ENCODE data around the gene CTAG1B.
"Not testable (repeated sequence)": the region's sequence is repeated elsewhere in the genome, so short reads cannot be mapped to it uniquely, and the experiment has no call there.

The CTAG1B gene

DNA sequence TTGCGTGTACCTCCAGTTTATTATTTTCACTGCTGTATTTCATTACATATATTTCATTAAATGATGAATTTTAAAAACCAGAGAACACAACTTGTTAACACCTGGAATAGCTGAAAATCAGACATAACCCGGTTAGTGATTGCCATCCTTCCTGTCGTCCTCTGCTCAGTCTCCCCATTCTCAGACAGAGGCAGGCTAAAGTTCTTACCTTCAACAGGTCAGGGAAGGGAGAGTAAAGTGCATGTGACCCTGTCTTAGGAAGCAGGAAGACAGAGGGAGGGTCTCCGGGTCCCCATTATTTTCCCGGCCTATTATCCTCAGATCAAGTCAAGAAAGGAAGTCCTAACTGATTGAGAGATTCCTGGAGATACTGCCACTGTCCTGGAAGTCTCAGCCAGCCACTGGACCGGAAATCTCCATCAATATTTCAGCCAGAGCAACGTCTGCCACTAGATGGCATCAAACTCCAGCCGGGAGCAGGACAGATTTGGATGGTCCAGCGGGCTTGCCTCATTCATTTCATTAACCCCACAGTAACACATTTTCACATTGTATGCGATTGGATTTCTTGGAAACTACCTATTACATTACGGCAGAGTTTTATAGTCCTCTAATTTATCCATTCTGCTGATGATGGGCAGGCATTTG lies 1.8 kb upstream of the CTAG1B start:
- DNase-seq, result not testable (repeated sequence)

DNA sequence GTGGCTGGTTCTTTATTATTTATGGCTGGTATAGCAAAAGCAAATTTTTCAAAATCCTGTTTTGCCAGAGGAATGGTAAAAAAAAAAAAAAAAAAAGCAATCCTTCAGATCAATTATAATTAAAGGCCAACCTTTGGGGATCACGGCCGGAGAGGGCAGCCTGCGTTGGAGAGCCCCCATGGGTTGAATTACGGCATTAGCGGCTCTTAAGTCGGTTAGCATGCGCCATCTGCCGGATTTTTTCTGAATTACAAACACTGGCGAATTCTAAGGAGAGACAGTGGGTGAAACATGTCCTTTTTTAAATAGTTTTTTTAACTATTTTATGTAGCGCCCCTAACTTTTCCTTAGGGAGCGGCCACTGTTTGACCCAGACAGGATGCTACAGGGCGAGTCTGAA lies 5.5 kb downstream of the CTAG1B start:
- not testable (repeated sequence) for DNase-seq

DNA sequence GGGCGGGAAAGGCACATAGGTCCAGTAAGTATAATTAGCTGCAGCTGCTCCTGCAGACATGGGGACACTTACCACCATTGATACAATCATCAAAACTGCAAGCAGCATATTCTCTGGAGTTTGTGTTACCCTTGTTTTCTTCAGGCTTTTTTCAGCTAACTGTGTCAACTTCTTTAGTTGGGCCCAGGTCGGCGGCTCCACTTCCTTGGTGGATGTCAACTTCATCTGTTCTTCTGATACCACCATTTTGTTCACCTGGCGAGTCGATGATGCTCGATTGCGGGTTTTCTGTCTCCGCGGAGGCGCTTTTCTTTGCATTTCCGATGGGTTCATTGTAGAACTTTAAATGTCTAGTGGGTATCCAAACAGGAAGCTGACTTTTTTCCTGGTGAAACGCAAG lies 7.9 kb downstream of the CTAG1B start:
- DNase-seq, result not testable (repeated sequence)

DNA sequence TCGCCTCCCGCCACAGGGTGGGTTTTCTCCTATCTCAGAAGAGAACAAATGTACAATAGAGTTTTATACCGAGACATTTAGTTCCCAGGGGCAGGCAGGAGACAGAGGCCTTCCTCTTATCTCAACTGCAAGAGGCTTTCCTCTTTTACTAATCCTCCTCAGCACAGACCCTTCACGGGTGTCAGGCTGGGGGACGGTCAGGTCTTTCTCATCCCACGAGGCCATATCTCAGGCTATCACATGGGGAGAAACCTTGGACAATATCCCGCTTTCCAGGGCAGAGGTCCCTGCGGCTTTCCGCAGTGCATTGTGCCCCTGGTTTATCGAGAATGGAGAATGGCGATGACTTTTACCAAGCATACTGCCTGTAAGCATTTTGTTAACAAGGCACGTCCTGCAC lies 10.3 kb downstream of the CTAG1B start:
- not testable (repeated sequence) for DNase-seq

DNA sequence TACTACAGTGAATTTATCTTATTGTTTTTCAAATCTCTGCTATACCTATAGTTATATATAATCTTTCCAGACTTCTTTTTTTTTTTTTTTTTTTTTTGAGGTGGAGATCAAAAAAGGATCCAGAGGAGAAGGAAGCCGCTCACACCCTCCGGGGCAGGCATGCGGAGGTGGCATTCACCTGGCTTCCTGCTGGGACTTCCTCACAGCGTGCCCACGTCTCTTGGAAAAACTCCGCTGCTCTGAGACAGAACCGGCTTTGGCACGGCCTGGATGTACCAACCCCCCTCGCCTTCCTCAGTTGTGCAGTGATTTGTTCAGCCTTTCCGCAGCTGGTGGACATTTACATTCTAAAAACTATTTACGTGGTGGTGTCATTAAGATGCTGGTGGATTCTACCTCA lies 11.1 kb downstream of the CTAG1B start:
- not testable (repeated sequence) for DNase-seq

DNA sequence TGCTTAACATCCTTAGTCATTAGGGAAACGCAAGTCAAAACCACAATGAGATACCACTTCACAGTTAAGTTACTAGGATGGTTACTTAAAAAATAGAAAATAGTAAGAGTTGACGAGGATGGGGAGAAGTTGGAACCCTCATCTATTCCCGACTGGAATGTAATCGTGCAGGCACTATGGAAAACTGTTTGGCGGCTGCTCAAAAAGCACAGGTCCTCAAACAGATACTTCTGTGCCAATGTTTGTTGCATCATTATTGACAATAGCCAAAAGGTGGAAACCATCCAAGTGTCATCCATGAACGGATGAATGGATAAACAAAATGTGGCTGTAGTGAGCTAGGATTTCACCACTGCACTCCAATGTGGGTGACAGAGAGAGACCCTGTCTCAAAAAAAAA lies 11.7 kb downstream of the CTAG1B start:
- DNase-seq, result peak; percentile 14

DNA sequence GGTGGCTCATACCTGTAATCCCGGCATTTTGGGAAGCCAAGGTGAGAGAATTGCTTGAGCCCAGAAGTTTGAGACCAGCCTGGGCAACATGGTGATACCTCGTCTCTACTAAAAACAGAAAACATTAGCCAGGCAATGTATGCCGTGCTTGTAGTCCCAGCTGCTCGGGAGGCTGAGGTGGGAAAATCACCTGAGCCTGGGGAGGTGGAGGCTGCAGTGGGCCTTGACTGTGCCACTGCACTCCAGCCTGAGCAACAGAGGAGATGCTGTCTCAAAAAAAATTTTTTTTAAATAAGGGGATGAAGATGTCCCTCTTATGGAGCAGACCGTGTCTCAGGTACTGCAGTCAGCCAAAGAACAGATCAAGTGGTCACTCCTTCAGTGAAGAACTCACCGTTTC lies 13.5 kb downstream of the CTAG1B start:
- DNase-seq, result no peak

DNA sequence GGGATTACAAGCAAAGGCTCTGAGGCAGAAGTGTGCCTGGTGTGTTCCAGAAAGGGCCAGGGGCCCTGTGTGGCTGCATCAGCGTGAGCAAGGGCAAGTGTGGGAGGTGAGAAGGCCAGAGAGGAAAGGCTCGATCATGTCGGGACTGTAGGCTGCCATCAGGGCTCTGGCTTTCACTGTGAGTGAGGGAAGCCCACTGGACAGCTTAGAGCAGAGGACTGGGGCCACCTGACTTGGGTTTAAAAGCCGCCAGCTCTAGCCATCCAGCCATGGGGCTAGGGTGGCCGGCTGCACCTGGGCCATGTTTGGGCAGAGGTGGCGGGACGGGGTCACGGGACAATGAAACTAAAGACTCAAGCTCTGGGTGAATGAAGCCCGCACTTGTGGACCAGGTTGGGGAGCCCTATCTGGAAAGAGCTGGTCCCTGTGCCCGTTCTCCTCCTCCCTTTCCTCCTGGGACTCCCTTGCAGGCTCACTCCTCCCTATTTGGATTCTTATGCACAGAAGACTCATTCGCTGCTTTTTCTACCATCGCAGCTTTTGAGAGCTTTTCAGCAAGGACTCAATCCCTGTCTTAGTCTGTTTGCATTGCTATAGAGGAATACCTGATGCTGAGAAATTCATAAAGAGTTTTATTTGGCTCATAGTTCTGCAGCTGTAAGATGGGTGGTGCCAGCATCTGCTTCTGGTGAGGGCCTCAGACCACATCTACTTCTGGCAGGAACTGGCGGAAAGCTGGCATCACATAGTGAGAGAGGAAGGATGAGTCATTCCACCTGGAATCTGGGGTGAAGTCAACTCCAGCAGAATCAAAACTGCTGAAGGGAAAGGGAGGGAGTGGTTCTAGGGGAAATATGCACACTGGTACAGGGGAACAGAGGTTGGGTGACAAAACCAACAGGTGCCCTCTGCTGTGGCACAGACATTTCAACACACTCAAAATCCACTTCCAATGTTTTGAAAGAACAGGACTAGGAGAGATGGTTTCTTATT lies 15.3 kb downstream of the CTAG1B start:
- no peak for DNase-seq

DNA sequence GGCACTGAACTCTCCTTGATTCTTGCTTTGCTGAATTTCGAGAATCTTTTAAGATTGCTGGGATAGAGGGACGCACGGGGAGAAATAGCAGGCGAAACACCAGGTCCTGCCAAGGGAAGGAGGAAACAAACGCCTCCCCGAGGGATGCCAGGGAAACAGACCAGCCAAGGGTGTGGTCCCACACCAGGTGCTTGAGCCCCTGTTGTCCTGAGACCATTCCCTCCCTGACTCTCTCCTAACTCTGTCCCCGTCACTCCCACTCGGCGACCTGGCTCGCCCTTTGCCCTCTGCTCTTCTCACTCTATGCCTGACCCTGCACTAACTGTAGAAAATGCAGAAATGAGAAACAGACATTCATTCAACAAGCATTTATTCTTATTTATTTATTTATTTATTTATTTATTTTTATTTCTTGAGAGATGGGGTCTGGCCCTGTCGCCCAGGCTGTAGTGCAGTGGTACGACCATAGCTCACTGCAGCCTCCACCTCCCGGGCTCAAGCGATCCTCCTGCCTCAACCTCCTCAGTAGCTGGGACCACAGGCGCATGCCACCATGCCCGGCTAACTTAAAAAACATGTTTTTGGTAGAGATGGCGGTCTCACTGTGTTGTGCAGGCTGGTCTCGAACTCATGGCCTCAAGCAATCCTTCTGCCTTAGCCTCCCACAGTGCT lies 16.2 kb downstream of the CTAG1B start:
- no peak for DNase-seq

DNA sequence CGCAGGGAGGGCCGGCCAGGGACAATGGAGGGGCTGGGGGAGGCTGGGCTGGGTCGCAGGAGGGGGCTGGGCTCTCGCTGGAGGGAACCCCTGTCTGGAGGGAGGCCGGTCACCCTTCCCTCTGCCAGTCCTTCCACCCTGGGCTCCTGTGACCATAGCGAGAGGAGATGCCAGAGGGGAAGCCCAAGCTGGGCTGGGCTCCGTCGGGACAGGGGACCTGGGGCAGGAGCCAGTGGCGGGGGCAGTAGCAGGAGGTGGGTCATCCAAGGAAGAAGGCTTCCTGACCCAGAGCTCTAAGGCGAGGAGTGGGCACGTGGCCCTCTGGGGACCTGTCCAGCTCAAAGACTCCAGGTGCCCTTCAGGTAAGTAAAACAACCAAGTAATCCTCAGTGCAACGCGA lies 16.9 kb downstream of the CTAG1B start:
- DNase-seq, result no peak

DNA sequence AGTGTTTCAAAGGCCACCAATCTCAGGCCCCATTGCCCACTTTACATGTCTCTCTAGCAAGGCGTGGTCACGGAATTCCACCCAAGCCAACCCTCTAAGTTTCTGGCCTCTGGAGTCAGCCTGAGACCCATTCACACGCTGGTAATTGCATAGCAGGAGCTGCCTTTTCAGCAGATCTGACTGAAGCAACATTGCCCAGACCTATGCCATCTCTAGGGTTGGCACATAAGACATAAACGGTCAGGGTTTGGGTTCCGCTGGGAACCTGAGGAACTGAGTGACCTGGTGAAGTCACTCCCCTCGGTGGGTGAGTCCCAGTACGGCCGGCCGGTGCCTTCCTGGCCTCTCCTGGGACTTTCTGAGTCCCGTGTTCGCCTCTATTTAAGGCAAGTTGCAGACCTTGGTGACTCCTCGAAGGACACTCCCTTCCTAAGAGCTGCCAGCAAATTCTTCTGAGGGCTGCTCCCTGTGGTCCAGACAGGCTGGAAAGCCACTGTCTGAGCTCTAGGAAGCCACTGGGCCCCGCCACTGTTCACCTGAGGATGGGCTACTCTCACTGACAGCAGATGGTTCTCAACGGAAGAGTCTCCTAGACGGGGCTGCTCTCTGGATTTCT lies 18.2 kb downstream of the CTAG1B start:
- no peak for DNase-seq

DNA sequence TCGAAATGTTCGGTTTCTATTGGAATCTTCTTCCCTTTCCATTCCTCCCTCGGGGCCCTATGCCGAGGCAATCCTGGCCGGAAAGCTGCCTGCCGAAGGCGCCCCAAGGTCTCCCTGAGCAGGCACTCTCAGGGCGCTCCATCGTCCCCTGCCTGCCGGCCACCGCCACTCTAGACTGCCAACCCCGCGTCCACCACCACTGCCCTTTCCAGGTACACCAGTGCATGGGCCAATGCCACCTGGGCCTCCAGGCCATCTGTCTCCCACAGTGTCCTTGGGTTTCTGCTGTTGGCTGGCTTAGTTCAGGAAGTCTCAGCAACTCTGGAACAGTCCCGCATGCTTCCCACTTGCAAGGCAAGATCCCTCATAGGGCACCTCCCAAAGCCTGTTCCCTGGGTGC lies 19.6 kb downstream of the CTAG1B start:
- no peak for DNase-seq

DNA sequence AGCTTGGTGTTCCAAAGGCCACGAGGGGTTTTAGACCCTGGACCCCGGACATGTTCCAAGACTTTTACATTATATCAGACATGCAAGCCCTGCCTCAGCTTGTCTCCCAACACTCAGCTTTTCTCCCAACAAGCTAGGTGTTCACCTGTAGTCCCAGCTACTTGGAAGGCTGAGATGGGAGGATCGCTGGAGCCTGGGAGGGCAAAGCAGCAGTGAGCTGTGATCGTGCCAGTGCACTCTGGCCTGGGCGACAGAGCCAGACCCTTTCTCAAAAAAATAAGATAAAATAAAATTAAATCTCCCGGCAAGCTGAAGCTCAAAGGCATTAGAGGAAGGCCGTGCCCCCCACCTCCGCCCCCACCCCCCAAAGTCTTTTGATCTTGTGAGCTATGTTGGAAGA lies 20.4 kb downstream of the CTAG1B start:
- no peak for DNase-seq

DNA sequence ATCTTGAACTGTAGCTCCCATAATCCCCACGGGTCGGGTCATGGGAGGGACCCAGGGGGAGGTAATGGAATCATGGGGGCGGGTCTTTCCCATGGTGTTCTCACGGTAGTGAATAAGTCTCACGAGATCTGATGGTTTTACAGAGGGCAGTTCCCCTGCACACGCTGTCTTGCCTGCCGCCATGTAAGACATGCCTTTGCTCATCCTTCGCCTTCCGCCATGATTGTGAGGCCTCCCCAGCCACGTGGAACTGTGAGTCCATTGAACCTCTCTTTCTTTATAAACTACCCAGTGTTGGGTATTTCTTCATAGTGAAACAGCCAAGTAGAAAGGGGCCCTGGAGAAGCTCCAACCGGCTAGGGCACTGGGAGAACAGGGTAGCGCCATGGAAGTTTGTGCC lies 21.9 kb downstream of the CTAG1B start:
- no peak for DNase-seq

DNA sequence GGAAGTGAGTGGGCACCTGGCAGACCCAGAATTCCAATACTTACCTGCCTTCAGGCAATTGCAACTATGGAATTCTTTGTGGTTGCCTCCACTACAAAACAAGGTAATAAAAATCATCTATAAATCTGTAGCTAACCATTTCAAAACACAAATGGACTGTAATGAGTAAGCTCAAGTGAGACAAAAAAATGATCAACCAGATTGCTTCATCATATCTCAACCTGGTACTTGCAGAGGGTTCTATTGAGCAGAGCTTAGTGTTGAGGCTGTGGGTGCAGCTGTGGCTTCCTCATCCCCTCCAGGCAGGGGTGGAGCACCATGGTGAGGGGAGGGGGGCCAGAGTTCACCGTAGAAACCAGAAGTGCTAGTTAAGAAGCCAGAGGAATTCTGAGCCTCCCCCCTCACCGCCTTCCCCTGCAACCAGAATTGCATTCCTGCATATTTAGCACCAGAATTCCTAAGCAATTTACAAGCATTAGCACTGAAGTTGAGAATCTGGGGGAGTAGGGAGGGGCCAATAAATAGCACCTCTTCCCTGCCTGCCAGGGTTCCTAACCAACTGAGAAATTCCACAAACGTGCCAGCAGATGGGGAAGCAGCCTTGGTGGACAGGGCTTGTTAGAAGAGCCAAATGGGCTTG lies 22.7 kb downstream of the CTAG1B start:
- no peak for DNase-seq

DNA sequence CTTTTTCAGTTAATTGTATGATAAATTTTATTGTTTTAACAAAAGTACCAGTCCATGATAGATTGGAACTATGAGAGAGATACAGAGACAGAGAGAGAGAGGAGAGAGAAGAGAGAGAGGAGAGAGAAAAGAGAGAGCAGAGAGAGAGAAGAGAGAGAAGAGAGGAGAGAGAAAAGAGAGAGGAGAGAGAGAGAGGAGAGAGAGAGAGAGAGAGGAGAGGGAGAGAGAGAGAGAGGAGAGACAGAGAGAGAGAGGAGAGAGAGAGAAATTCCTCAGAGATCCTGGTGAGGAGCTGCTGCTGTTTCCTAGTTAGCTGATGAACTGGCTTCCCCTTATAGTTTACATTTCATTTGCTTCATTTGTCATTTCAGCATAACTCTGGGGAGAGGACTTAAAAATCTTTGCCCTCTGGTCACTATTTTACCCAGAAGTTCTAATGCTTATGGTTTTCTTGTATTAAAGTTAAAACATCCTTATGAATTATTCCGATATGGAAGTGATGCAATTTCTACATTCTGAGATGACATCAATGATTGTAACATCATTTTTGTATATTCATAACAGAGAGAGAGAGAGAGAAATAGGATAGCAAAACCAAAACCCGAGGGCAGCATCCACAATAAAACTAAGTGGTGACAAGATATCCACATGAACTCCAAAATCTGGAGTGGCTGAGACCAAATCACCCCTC lies 23.4 kb downstream of the CTAG1B start:
- DNase-seq, result no peak

DNA sequence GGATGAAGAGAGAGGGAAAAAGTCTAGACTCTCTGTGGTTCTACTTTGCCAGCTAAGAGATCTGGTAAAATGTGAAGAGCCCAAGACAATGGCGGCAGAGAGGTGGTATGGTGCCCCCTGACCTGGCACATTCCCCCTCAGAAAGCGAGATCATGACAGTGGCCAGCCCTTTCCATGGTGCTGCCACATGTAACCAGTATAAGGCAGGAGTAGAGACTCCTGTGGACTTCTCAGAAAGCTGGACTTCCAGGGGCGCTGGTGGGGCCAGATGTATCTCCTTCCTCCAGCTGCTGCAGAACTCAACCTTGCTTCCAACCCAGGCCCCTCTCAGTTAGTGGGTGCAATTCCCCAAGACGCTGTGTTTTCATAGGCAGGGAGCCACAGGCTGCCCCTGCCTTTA lies 24.6 kb downstream of the CTAG1B start:
- no peak for DNase-seq

DNA sequence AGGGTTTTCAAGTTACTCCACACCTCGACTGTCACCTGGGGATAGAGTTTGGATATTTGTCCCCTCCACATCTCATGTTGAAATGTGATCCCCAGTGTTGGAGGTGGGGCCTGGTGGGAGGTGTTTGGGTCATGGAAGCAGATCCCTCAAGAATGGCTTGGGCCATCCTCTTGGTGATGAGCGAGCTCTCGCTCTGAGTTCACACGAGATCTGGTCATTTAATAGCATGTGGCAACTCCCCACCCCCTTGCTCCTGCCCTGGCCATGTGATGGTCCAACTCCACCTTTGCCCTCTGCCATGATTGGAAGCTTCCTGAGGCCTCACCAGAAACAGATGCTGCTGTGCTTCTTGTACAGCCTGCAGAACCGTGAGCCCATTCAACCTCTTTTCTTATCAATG lies 25.9 kb downstream of the CTAG1B start:
- DNase-seq, result no peak

DNA sequence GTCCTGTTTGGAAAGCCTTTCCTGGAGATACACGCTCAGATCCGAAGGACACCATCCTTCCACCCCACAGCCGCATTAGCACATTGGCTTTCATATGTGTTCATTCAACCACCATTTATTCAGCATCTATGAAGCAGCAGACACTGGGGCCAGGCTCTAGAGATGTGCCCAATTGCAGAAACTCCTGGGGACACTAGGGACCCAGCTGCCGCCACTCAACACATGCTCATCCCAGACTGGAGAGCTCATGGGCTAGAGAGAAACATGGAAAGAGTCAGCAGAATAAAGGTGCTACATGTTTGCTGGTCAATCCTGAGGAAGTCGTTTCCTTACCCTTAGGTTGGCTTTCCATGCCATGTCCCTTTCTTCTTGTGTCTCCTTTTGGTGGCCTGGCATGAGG lies 26.6 kb downstream of the CTAG1B start:
- no peak for DNase-seq

DNA sequence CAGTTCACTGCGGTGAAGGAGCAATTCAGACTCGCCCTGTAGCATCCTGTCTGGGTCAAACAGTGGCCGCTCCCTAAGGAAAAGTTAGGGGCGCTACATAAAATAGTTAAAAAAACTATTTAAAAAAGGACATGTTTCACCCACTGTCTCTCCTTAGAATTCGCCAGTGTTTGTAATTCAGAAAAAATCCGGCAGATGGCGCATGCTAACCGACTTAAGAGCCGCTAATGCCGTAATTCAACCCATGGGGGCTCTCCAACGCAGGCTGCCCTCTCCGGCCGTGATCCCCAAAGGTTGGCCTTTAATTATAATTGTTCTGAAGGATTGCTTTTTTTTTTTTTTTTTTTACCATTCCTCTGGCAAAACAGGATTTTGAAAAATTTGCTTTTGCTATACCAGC lies 28.7 kb downstream of the CTAG1B start:
- DNase-seq, result not testable (repeated sequence)

DNA sequence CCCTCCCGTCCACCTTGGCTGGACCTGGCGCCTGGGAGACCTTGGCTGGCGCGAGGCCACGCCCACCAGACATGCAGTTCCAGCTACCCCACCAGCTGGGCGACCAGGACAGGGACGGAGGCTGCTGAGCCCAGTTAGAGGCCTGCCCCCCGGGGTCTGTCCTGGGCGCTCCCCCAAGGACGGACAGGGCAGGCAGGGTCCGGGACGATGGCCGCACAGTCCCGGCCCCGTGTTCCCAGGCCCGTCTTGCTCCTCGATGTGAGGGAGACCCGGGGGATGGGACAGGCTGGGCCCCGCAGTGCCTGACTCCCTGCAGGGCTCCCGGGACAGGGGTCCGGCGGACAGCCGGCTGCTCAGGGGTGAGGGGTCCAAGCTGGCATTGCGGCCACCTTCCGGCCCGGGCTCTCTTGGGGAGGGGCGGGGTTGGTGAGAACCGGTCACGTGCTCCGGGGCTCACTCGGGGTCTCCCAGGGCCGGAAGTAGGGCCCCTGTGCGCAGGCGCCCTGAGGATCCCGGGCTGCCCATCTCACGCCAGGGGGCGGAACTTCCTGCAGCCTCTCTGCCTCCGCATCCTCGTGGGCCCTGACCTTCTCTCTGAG lies 34.4 kb downstream of the CTAG1B start, which contains the start of gene CTAG1A:
CTAG1A (plus strand) TSS at position 549 of the 599 bp plus-strand sequence. CDS start 74 bp downstream, outside the sequence.
- not testable (repeated sequence) for DNase-seq
